ENCODE results near the gene PNPLA3.

Gene PNPLA3

GRCh38 chr22:43983808-43984207 lies 60.2 kb downstream of the PNPLA3 start:
- POLR2A ChIA-PET = no interaction called here
- CTCF ChIA-PET = interaction anchor here (1.0 to 4.8 kb wide), 2 partner anchors 9 to 102 kb away, joined by 3 to 36 read pairs; no protein-coding TSS in a partner anchor
- TF ChIP-seq CTCF (IDR thresholded peaks at IDR 0.05; ENCODE audit: control extremely low read depth, extremely low read depth, low read depth, missing control alignments) = no peak
- no peak for DNase-seq (ENCODE audit: extremely low spot score)

- no peak for TF ChIP-seq CTCF (IDR thresholded peaks at IDR 0.05; ENCODE audit: control extremely low read depth, extremely low read depth, low read depth, missing control alignments)
- POLR2A ChIA-PET = interaction anchor here (0.7 kb wide), 1 partner anchor 1381 kb away, joined by 3 read pairs; no protein-coding TSS in a partner anchor
- CTCF ChIA-PET = interaction anchor here (1.4 to 1.6 kb wide), 2 partner anchors 8 to 640 kb away, joined by 3 to 5 read pairs; no protein-coding TSS in a partner anchor
- DNase-seq (ENCODE audit: extremely low spot score) = no peak
Measured at GRCh38 chr22:43985532-43985931, 61.9 kb downstream of the PNPLA3 start.

- CTCF ChIA-PET = interaction anchor here (4.7 kb wide), 1 partner anchor 97 kb away, joined by 33 read pairs; no protein-coding TSS in a partner anchor
- no peak for TF ChIP-seq CTCF (IDR thresholded peaks at IDR 0.05; ENCODE audit: control extremely low read depth, extremely low read depth, low read depth, missing control alignments)
- POLR2A ChIA-PET = interaction anchor here (0.6 kb wide), 1 partner anchor 36 kb away, joined by 4 read pairs; the partner anchor contains the start of gene PARVB
- DNase-seq (ENCODE audit: extremely low spot score) = no peak
Measured at GRCh38 chr22:43988116-43988820, 64.7 kb downstream of the PNPLA3 start.

- no peak for TF ChIP-seq CTCF (IDR thresholded peaks at IDR 0.05; ENCODE audit: control extremely low read depth, extremely low read depth, low read depth, missing control alignments)
- ChIA-PET POLR2A (no interaction called here), CTCF (interaction anchor here (1.7 to 4.7 kb wide), 2 partner anchors 43 to 97 kb away, joined by 4 to 33 read pairs; no protein-coding TSS in a partner anchor)
- DNase-seq (ENCODE audit: extremely low spot score) = no peak
Measured at GRCh38 chr22:43988960-43989359, 65.4 kb downstream of the PNPLA3 start.

- no peak for TF ChIP-seq CTCF (IDR thresholded peaks at IDR 0.05; ENCODE audit: control extremely low read depth, extremely low read depth, low read depth, missing control alignments)
- DNase-seq (ENCODE audit: extremely low spot score) = no peak
- ChIA-PET POLR2A (interaction anchor here (1.0 kb wide), 1 partner anchor 36 kb away, joined by 3 read pairs; no protein-coding TSS in a partner anchor), CTCF (interaction anchor here (1.1 to 4.7 kb wide), 3 partner anchors 32 to 96 kb away, joined by 3 to 33 read pairs (median 4); no protein-coding TSS in a partner anchor)
Measured at GRCh38 chr22:43990044-43990443, 66.4 kb downstream of the PNPLA3 start.

- ChIA-PET POLR2A (no interaction called here), CTCF (interaction anchor here (2.6 to 8.7 kb wide), 5 partner anchors 9 to 94 kb away, joined by 18 to 328 read pairs (median 36); no protein-coding TSS in a partner anchor)
- no peak for DNase-seq (ENCODE audit: extremely low spot score)
- no peak for TF ChIP-seq CTCF (IDR thresholded peaks at IDR 0.05; ENCODE audit: control extremely low read depth, extremely low read depth, low read depth, missing control alignments)
Measured at GRCh38 chr22:43991316-43992020, 67.9 kb downstream of the PNPLA3 start.
